Measurements from ENCODE around the gene ARMH2.

- TF ChIP-seq, protein P1, sequence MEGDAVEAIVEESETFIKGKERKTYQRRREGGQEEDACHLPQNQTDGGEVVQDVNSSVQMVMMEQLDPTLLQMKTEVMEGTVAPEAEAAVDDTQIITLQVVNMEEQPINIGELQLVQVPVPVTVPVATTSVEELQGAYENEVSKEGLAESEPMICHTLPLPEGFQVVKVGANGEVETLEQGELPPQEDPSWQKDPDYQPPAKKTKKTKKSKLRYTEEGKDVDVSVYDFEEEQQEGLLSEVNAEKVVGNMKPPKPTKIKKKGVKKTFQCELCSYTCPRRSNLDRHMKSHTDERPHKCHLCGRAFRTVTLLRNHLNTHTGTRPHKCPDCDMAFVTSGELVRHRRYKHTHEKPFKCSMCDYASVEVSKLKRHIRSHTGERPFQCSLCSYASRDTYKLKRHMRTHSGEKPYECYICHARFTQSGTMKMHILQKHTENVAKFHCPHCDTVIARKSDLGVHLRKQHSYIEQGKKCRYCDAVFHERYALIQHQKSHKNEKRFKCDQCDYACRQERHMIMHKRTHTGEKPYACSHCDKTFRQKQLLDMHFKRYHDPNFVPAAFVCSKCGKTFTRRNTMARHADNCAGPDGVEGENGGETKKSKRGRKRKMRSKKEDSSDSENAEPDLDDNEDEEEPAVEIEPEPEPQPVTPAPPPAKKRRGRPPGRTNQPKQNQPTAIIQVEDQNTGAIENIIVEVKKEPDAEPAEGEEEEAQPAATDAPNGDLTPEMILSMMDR (IDR thresholded peaks at IDR 0.05) = no peak
- TF ChIP-seq POLR2A (IDR thresholded peaks at IDR 0.05) = no peak
These were observed 37.4 kb downstream of the ARMH2 start for GRCh38 chr6:24761193-24761835.
